GM19035 (cell line): ENCODE data around the gene CADM2.
"Not testable (repeated sequence)": the region's sequence is repeated elsewhere in the genome, so short reads cannot be mapped to it uniquely, and the experiment has no call there.

Experiments
- ATAC-seq: cut with Tn5 transposase; IDR thresholded peaks from one replicate; pipeline ENCODE4 v1.9.1; 2021; ENCODE audit not compliant: unreplicated experiment

CADM2 gene

GRCh38 chr3:85627932-85628331, 669.1 kb downstream of the CADM2 start:
- no peak for ATAC-seq

GRCh38 chr3:85631070-85631469, 672.3 kb downstream of the CADM2 start:
- ATAC-seq = no peak

DNA sequence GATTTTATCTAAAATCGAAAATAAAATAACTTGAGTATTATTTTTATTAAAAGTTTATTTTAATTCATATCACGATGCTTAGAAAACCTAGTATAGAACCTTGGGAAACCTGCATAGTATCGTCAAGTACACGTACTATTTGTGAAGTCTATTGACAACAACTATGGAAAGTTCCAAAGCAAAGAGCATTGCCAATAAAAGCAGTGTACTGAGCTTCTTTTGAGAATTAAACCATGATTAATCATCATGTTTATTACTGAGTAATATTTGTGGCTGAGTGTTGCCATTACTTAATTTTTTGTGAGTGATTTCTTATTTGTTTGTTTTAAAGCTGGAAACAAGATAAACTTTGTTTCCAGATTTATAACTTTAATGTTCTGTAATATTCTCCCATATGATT, 674.1 kb downstream of the CADM2 start:
- ATAC-seq = no peak

DNA sequence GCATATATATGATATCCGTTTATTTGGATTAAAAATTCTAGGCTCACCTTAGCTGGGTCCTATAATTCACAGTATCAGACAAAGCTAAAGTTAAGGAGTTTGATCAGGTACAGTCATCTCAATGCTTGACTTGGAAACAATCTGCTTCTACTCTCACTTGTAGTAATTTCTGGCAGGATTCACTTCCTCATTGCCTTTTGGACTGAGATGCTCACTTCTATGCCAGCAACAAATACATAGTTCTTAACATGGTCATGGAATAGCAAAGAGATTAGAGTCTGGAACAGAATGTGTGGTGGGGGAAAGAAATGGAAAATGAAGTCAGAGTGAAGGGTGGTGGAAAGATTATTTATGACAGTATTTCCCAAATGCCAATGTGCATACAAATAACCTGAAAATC, 693.6 kb downstream of the CADM2 start:
- no peak for ATAC-seq

DNA sequence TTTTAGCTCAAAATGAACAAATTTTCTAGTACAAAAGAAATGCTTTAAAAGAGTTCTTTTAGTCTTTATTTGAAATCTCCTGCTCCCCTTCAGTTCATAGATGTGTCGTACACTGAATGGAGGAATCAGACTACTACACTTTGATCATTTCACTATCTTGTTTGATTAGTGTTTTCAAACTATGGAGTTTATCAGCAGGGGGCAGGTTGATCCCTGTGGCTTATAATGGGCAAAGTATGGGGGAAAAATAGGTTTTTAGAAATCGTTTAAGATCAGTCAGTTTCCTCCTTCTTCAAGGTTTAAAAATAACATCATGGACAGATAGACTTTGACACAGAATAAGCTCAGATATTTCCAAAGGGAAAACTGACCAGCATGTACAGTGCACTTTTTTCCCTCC, 701.7 kb downstream of the CADM2 start:
- no peak for ATAC-seq

DNA sequence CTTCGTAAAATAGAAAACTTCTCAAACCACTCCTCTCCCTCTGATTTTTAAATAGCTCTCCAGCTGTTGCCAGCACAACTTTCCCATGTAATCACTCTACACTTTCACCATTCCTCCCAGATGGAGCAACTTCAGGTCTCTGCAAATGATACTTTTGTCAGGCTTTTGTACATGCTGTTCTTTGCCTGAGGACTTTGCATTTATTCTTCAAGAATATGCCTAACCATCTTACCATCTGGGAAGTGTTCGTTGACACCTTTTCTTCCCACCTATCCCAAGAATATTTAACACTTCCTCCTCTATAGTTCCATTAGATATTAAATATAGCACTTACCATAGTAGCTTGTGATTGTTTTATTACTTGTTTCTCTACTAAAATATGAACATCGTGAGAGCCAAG, 703.7 kb downstream of the CADM2 start:
- ATAC-seq = no peak

GRCh38 chr3:85667744-85668143, 709.0 kb downstream of the CADM2 start:
- no peak for ATAC-seq

DNA sequence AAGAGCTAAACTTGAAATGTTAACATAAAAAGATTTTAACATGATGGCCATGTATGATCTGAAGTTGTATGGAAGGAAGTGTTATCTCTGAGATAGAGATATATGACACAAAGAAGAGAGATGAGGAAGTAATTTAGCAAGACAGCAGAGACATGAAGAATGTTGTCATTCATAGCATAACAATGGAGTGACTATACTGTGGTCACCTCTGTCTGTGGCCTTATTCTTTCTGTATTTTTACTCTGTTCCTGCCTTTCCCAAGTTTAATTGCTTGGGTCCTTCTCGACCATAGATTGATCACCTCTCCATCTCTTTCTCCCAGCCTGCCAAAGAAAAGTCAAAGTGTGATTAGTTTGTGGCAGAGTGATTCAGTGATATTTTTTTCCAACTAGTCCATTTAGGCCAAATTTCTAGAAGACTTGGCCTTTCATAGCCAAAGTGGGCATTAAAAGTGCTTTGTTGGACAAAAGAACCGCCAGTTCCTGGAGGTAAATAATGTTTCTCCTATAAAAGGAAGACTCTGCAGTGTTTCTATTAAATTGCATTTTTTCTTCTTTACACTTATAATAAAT, 711.9 kb downstream of the CADM2 start:
- ATAC-seq = no peak

- ATAC-seq = no peak
Observed at GRCh38 chr3:85672761-85673160, 714.0 kb downstream of the CADM2 start.

DNA sequence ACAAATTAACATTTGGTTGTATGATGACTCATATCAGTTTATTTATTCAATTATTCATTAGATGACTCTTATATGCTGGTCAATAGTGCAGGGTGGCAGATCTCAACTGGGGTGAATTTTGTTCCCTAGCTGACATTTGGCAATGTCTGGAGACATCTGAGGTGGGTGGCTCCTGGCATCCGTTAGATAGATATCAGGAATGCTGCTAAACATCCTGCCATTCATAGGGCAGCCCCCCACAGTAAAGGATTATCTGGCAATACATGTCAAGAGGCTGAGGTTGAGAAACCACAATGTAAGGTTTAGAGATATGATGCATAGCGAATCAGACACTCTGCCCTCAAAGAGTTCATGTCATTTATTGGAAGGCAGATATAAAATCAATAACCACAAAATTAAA, 719.9 kb downstream of the CADM2 start:
- ATAC-seq = no peak

DNA sequence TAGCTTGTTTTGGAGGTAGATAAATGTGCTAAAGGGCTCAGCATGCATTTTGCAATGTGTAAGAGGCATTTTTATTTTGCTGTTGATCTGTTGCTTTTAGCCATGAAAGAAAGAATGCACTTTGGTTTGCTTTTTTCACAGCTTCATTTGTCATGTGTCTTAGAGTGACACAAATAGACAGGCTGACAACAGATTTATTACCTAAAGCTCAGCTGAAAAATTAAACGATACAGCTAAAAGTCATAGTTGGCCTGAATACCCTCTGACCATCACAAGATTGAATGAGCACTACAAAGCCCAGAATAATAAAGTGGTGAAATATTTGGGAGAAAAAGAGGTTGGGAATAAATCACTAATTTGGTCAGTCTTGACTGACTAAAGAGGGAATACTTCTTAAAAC, 723.1 kb downstream of the CADM2 start:
- no peak for ATAC-seq

GRCh38 chr3:85691196-85691595, 732.4 kb downstream of the CADM2 start:
- no peak for ATAC-seq

DNA sequence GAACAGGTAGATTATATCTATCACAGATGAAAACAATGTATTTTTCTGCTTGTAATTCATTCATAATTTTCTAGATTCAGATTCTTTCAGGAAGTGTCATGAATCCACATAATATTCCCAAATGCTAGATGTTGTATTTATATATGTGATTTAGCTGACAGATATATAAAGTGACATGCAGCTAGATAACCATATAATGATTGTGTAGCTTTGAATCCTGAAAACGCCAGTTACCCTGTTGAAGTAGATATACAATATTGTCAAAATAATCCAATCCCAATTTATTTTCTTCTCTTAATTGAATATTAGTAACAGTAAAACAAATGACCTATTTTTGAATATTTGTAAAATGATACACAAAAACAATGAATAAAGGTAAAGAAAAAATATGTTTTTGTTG, 738.4 kb downstream of the CADM2 start:
- ATAC-seq = no peak

DNA sequence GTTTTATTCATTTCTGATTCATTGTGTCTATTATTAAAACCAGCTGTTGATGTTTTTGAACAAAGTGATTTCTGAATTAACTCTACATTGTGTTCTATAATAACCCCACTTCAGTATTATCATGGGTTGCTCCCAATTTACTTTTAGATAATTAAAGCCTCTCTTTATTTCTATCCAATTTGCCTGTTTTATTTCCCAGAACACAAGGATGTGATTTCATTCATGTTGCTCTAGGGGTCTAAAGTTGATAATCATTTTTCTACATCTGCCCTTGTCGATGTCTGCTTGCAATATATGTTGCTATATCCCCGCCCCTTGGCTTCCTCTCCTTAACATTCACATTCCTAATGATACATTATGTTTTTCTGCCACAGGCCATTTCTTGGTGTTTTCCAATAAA, 747.3 kb downstream of the CADM2 start:
- ATAC-seq = no peak

DNA sequence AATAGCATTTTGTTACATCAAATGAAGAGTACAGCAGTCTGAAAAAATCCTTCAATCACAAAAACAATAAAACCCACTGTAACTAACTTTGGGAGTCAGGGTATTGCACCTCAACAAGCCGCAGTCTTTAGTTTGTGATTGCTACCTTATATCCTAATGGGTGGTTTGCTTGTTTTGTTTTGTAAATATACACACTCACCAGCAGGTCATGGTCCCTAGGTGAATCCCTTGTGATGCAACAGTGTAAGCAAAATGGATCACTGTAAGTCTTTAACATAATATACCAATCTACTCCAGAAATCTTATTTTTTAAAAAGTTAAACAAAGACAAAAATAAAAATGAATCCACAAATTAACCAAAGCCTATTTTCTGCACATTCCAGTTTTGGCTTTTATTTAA, 749.5 kb downstream of the CADM2 start:
- ATAC-seq = not testable (repeated sequence)

DNA sequence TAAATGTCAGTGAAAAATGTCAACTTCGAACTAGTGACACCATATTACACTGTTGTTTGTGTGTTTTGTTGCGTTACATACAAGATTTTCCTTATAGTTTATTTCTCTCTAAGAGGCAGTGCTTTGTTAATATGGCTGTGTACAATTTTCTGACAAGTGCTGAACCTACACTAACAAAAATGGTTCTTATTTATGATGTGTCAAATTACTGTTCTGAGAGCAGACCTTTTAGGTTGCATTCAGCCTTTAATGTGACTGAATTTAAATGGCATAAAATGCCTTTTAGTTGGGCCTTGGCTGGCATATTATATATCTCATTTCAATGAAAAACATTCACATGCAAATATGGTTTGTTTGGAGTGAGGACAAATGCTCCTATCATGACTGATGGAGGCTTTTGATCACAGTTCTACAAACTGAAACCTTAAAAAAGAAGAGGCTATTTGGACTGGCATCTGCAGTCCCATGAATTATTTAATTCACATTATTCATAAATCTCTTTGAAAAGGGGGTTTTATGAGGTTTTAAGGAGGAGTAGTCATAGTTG, 750.6 kb downstream of the CADM2 start:
- ATAC-seq = no peak

DNA sequence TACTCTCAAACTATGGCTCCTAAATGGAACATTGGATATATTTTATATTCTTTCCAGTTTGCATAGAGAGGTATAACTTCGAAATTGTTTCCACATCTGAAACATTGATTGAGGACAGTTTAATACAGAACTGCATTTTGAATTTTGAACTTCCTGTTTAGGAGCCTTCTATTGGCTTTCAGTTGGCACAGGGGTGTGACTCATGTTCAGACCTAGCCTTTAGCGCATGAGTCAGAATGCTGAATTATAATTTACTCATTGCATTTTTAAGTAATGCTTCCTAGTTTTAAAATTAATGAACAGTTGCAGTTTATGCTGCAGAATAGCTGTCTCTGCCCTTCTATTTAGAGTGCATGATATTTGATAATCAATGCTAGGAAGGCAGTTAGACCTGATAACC, 751.7 kb downstream of the CADM2 start:
- ATAC-seq = no peak

DNA sequence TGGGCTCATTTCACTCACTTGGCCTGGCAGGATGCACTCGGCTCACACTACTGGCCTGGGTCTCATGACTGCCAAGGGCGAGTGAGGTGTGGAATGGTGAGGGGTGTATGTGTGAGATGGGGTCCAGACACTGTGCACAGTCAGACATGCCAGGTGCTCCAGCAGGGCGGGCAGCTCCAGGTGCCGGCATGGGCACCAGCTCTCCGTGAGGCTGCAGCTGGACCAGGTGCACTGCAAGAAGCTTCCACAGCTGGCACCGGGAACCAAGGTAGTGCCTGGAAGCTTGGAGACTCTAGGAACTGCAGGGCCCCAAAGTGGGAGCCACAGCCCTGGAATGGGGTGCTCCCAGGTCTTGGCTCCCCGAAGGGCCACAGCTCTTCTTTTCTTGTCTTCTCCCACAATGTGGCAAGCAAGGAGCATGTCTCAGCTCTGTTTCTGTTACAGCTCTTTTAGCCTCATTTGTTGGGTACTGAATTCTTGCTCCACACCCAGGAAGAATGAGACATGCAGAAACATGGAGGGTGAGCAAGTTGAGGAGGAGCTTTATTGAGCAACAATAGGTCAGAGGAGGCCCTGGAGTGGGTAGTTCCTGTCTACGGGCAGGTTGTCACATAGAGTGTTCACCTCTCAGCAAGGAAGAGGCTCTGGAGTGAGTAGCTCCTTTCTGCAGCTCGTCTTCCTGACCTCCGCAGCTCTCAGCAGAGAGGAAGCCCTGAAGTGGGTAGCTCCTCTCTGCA, 762.8 kb downstream of the CADM2 start:
- ATAC-seq = no peak

GRCh38 chr3:85725809-85726208, 767.0 kb downstream of the CADM2 start:
- ATAC-seq = no peak

- no peak for ATAC-seq
Observed at GRCh38 chr3:85726241-85726640, 767.5 kb downstream of the CADM2 start.

DNA sequence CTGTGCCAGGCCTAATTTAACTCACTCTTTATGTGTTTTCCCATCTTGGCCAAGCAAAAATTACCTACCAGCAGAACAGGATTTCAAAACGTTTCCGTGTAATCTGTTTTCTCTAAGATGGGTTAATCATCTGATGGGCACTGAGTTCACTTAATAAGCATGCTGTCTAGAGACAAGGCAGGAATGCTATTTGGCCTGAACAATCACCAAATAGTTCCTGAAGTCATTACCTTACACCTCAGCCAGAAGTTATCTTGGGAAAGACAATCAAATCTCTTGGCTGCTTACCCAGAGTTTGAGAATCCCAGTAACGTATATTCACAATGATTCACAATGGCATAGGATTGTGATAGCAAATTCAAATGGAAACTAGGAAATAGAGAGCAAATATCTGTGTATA, 779.1 kb downstream of the CADM2 start:
- no peak for ATAC-seq

- no peak for ATAC-seq
Observed at GRCh38 chr3:85740561-85740960, 781.8 kb downstream of the CADM2 start.

DNA sequence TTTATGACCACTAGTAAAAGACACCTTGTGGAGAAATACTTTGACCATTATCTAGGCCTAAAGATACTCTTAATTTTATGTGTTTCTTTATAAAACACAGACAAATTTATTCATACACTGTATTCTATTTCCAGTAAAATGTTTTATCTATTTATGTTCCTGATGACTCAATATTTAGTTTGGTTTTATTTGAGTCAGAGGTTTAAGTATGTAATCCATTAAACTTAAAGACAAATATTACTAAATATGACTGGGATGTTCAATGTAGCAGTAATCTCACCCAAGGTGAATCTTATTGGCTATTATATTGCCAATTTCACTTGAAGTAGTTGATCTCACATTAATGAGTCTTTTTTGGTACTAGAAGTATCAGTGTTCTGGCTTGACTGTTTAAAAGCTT, 799.7 kb downstream of the CADM2 start:
- ATAC-seq = no peak
